GM12878 (cell line): Measurements from ENCODE around the gene SETD1A. TPM values are rescaled to one million over a fixed set of nuclear protein-coding genes. Genes with fewer than 3 reads are reported as not detected.

Source experiments
- ATAC-seq: fragments of 200-7000 bp; cut with Tn5 transposase; 3 replicates; pipeline ENCODE4 v1.9.1; 2020; ENCODE audit warnings: mild to moderate bottlenecking, moderate library complexity
- BruUV-seq: library from RNA; stranded (reverse); fragments of 400-500 nt; replicated peaks from 2 replicates; lab custom pipeline; 2021; lab: Mats Ljungman, UMichigan
- CTCF ChIA-PET: fragments of 300-600 bp; sonication (Branson Sonifier 250); formaldehyde crosslinking; extraction: SDS; loops from one replicate; lab custom pipeline; 2021; ENCODE audit warnings: inconsistent platforms; lab: Yijun Ruan, JAX
- POLR2A ChIA-PET: fragments of 350-600 bp; formaldehyde crosslinking; extraction: SDS; loops from one replicate; lab custom pipeline; 2021; ENCODE audit warnings: inconsistent platforms; lab: Charles Lee
- RAD21 ChIA-PET: fragments of 300-600 bp; sonication (Branson Sonifier 250); formaldehyde crosslinking; loops from one replicate; lab custom pipeline; 2023; ENCODE audit warnings: antibody characterized with exemption; ENCODE audit not compliant: unreplicated experiment; lab: Charles Lee
- SMC1A ChIA-PET: fragments of 300-600 bp; sonication (Branson Sonifier 250); formaldehyde crosslinking; loops from one replicate; lab custom pipeline; 2023; ENCODE audit not compliant: unreplicated experiment, uncharacterized antibody; lab: Charles Lee
- DNase-seq: peaks from one replicate; pipeline ENCODE4 v3.0.0-alpha.2; 2011; ENCODE audit warnings: low read depth, low spot score
- FAIRE-seq: peaks from 3 replicates; lab custom pipeline; 2011; peaks lifted over from hg19 to GRCh38; lab: Jason Lieb, UNC
- H2AFZ ChIP-seq: 2 replicates; pipeline ENCODE4 v1.6.0; 2011; ENCODE audit warnings: low read depth, low read length, control low read depth; ENCODE audit not compliant: control insufficient read depth
- H3K27ac ChIP-seq: 2 replicates; pipeline ENCODE4 v1.5.1; 2011; ENCODE audit warnings: control low read depth; ENCODE audit not compliant: control insufficient read depth, insufficient read depth
- H3K27me3 ChIP-seq, 2 experiments: replicated peaks in 1 of 2; 2 replicates each; pipeline versions ENCODE4 v1.6.0 to v1.6.1; 2011; ENCODE audit warnings: low read length in 1 of 2; ENCODE audit not compliant: control insufficient read depth in 2 of 2, insufficient read depth in 2 of 2
- H3K36me3 ChIP-seq, 2 experiments: 2 replicates each; pipeline ENCODE4 v1.5.1; 2011; ENCODE audit warnings: low read length in 1 of 2; ENCODE audit not compliant: control insufficient read depth in 2 of 2, insufficient read depth in 2 of 2
- H3K4me1 ChIP-seq: 2 replicates; pipeline ENCODE4 v1.6.1; 2011; ENCODE audit warnings: mild to moderate bottlenecking, low read length, moderate library complexity, mixed read lengths; ENCODE audit not compliant: control insufficient read depth, insufficient read depth
- H3K4me2 ChIP-seq: 2 replicates; pipeline ENCODE4 v1.6.0; 2011; ENCODE audit warnings: control low read depth; ENCODE audit not compliant: control insufficient read depth, insufficient read depth
- H3K4me3 ChIP-seq: fragments of 200-600 bp; sonication (generic); 2 replicates; pipeline ENCODE4 v1.5.1; 2016
- H3K79me2 ChIP-seq: 2 replicates; pipeline ENCODE4 v1.6.0; 2011; ENCODE audit warnings: low read length; ENCODE audit not compliant: control insufficient read depth, insufficient read depth
- H3K9ac ChIP-seq: 2 replicates; pipeline ENCODE4 v1.8.0; 2011; ENCODE audit warnings: low read length, control low read depth, mixed read lengths; ENCODE audit not compliant: control insufficient read depth, insufficient read depth
- H3K9me3 ChIP-seq: replicated peaks from 3 replicates; pipeline ENCODE4 v1.5.1; 2011; ENCODE audit warnings: mild to moderate bottlenecking, low read length; ENCODE audit not compliant: control insufficient read depth, insufficient read depth
- H4K20me1 ChIP-seq: 2 replicates; pipeline ENCODE4 v1.6.0; 2011; ENCODE audit not compliant: control insufficient read depth, insufficient read depth
- BMI1 ChIP-seq: fragments of 450-650 bp; IDR thresholded peaks from 2 replicates; pipeline ENCODE4 v1.6.1; 2016; ENCODE audit warnings: mild to moderate bottlenecking, moderate library complexity, borderline replicate concordance
- PBX3 ChIP-seq: IDR thresholded peaks from 2 replicates; pipeline ENCODE4 v1.6.1; 2011; ENCODE audit warnings: mild to moderate bottlenecking, low read depth, low read length, moderate library complexity; ENCODE audit not compliant: insufficient replicate concordance
- PKNOX1 ChIP-seq: fragments of 450-650 bp; IDR thresholded peaks from 2 replicates; pipeline ENCODE4 v1.6.1; 2016; ENCODE audit warnings: mild to moderate bottlenecking
- WGBS: methylation state at CpG from one replicate; pipeline ENCODE4 v1.1.6; 2016; ENCODE audit warnings: low lambda C conversion rate; ENCODE audit not compliant: insufficient replicate concordance, insufficient coverage; ENCODE audit errors: missing lambda C conversion rate; 5-methylcytosine and 5-hydroxymethylcytosine counted together
- in situ Hi-C: fragments of 300-500 bp; cut with MboI; formaldehyde crosslinking; loops from 9 replicates; pipeline ENCODE4 v1.14.3; 2018; ENCODE audit warnings: mixed read lengths
- intact Hi-C: fragments of 100-400 bp; cut with micrococcal nuclease; formaldehyde crosslinking; loops from one replicate; pipeline ENCODE4 v1.14.2; 2022; ENCODE audit not compliant: unreplicated experiment
- polyA plus RNA-seq, 11 experiments: library from polyadenylated mRNA; depleted of rRNA in 4 of 11; unstranded in 6 of 11; stranded (reverse) in 5 of 11; fragments of >200 nt; fragmentation: Nextera tagmentation in 4 of 11; fragmentation: Illumina TruSeq in 1 of 11; extraction: Ambion mirVana in 4 of 11; extraction: Trizol in 1 of 11; gene quantifications; 1 replicate in 1 of 11; 2 replicates in 10 of 11; pipeline versions ENCODE4 v1.2.1 to v1.2.3, GENCODE V29; 2011 to 2016; ENCODE audit warnings: inconsistent platforms in 2 of 11, missing spikeins in 2 of 11, low read depth in 1 of 11
- total RNA-seq, 4 experiments: library from RNA; depleted of rRNA in 3 of 4; stranded (reverse); fragments of >200 nt in 3 of 4; fragmentation: Illumina TruSeq in 1 of 4; extraction: Trizol in 1 of 4; gene quantifications; 2 replicates each; pipeline versions ENCODE4 v1.2.1 to v1.2.3, GENCODE V29; 2013 to 2021
- TF ChIP-seq, protein P1 (sequence below): fragments of 450-650 bp; conservative IDR thresholded peaks from 2 replicates; pipeline ENCODE4 v1.6.1; 2017; ENCODE audit warnings: mild to moderate bottlenecking, moderate library complexity

SETD1A gene
- total and polyA plus RNA-seq, 10 of the 15 experiments (the other 5 are each of a cell fraction or from before 2014, with no cell fraction given) = 0.02 to 25.9 (median 4.9) TPM

- Histone ChIP-seq H3K27me3 (no peaks in the 10 kb centered on the region), H3K9ac (no peak overlapping the region), H3K9me3 (no peaks in the 10 kb centered on the region), H3K4me3 (no peak overlapping the region), H3K4me2 (no peak overlapping the region), H4K20me1 (no peaks in the 10 kb centered on the region), H3K36me3 (peaks cover 0 to 13% of the 10 kb centered on the region in 2 experiments), H3K4me1 (0 out of 2 replicates have a peak, but pooled peaks cover 4% of the 10 kb centered on the region), H3K79me2 (peaks cover 5% of the 10 kb centered on the region), H3K27ac (no peak overlapping the region), H2AFZ (no peak overlapping the region)
- ATAC-seq = no peak
- ChIA-PET POLR2A (no interaction called here), RAD21 (no interaction called here), SMC1A (no interaction called here), CTCF (interaction anchor here (5.2 kb wide), 1 partner anchor 12 kb away, joined by 26 read pairs; no protein-coding TSS in a partner anchor)
- intact Hi-C loops (loop anchor here (10.0 kb wide), 2 partner anchors 234 to 274 kb away; partner anchors contain the start of genes FBRS, PRR14 and SRCAP), in situ Hi-C loops (no loop called here)
- 36% methylated on average over 7 of the region's 7 CpGs for WGBS
- no peak for FAIRE-seq
- DNase-seq = no peak
- TF ChIP-seq PBX3 = peak; percentile 26
- no peak for TF ChIP-seq BMI1
- TF ChIP-seq, protein P1, sequence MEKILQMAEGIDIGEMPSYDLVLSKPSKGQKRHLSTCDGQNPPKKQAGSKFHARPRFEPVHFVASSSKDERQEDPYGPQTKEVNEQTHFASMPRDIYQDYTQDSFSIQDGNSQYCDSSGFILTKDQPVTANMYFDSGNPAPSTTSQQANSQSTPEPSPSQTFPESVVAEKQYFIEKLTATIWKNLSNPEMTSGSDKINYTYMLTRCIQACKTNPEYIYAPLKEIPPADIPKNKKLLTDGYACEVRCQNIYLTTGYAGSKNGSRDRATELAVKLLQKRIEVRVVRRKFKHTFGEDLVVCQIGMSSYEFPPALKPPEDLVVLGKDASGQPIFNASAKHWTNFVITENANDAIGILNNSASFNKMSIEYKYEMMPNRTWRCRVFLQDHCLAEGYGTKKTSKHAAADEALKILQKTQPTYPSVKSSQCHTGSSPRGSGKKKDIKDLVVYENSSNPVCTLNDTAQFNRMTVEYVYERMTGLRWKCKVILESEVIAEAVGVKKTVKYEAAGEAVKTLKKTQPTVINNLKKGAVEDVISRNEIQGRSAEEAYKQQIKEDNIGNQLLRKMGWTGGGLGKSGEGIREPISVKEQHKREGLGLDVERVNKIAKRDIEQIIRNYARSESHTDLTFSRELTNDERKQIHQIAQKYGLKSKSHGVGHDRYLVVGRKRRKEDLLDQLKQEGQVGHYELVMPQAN = no peak
- TF ChIP-seq PKNOX1 = peak; percentile 54
- no TSS peak for BruUV-seq
Observed at GRCh38 chr16:30929167-30929566, 28.4 kb upstream of the SETD1A start.
